ENCODE data around the gene LBP.

LBP gene

DNA sequence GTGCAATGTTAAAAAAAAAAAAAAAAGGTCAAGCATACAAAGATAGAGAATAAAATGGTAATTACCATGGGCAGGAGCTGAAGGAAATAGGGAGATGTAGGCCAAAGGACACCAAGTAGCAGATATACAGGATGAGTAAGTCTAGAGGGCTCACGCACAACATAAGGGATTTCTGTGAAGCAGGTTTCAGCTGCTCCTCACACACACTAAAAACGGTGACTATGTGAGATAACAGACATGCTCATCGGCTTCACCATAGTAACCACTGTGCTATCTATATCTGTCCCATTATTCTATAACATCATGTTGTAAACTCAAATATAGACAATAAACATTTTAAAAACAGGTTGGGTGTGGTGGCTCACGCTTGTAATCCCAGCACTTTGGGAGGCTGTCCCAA lies 77.3 kb downstream of the LBP start:
- TF ChIP-seq, protein P1, sequence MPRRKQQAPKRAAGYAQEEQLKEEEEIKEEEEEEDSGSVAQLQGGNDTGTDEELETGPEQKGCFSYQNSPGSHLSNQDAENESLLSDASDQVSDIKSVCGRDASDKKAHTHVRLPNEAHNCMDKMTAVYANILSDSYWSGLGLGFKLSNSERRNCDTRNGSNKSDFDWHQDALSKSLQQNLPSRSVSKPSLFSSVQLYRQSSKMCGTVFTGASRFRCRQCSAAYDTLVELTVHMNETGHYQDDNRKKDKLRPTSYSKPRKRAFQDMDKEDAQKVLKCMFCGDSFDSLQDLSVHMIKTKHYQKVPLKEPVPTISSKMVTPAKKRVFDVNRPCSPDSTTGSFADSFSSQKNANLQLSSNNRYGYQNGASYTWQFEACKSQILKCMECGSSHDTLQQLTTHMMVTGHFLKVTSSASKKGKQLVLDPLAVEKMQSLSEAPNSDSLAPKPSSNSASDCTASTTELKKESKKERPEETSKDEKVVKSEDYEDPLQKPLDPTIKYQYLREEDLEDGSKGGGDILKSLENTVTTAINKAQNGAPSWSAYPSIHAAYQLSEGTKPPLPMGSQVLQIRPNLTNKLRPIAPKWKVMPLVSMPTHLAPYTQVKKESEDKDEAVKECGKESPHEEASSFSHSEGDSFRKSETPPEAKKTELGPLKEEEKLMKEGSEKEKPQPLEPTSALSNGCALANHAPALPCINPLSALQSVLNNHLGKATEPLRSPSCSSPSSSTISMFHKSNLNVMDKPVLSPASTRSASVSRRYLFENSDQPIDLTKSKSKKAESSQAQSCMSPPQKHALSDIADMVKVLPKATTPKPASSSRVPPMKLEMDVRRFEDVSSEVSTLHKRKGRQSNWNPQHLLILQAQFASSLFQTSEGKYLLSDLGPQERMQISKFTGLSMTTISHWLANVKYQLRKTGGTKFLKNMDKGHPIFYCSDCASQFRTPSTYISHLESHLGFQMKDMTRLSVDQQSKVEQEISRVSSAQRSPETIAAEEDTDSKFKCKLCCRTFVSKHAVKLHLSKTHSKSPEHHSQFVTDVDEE (CRISPR knock-in tag; IDR thresholded peaks at IDR 0.05) = no peak
- TF ChIP-seq ARNTL (CRISPR knock-in tag; IDR thresholded peaks at IDR 0.05; ENCODE audit: borderline replicate concordance, low read depth) (no peak), ZFP3 (CRISPR knock-in tag; IDR thresholded peaks at IDR 0.05) (no peak), SNAI2 (CRISPR knock-in tag; IDR thresholded peaks at IDR 0.05) (no peak), ZNF70 (CRISPR knock-in tag; IDR thresholded peaks at IDR 0.05) (no peak), PPARA (CRISPR knock-in tag; IDR thresholded peaks at IDR 0.05; ENCODE audit: borderline replicate concordance) (no peak)
- ATAC-seq = no peak

DNA sequence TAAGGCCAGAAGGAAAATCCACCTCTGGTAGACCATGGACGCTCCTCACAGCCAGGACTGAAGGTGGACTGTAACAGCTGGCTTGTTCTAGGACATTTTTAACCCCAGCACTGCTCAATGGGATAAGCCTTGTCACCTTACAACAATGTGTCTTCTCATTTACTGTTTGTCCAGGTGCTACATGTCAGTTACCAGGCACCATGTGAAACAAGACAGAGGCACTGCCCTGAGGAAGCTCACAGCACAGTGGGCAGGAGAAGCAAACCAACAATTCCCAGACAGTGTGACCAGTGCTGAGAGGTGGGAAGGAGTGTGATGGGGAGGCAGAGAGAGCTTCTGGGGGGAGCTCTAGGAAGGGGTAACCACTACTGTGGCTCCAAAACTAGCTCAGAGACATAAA lies 78.1 kb downstream of the LBP start:
- ATAC-seq = no peak
- TF ChIP-seq CSDC2 (CRISPR knock-in tag; IDR thresholded peaks at IDR 0.05) = no peak
- TF ChIP-seq, protein P2, sequence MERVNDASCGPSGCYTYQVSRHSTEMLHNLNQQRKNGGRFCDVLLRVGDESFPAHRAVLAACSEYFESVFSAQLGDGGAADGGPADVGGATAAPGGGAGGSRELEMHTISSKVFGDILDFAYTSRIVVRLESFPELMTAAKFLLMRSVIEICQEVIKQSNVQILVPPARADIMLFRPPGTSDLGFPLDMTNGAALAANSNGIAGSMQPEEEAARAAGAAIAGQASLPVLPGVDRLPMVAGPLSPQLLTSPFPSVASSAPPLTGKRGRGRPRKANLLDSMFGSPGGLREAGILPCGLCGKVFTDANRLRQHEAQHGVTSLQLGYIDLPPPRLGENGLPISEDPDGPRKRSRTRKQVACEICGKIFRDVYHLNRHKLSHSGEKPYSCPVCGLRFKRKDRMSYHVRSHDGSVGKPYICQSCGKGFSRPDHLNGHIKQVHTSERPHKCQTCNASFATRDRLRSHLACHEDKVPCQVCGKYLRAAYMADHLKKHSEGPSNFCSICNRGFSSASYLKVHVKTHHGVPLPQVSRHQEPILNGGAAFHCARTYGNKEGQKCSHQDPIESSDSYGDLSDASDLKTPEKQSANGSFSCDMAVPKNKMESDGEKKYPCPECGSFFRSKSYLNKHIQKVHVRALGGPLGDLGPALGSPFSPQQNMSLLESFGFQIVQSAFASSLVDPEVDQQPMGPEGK (CRISPR knock-in tag; IDR thresholded peaks at IDR 0.05; ENCODE audit: borderline replicate concordance) = no peak
- TF ChIP-seq, protein P1 (CRISPR knock-in tag; IDR thresholded peaks at IDR 0.05) = no peak
- no peak for TF ChIP-seq GLIS3 (CRISPR knock-in tag; IDR thresholded peaks at IDR 0.05)
- TF ChIP-seq, protein P3, sequence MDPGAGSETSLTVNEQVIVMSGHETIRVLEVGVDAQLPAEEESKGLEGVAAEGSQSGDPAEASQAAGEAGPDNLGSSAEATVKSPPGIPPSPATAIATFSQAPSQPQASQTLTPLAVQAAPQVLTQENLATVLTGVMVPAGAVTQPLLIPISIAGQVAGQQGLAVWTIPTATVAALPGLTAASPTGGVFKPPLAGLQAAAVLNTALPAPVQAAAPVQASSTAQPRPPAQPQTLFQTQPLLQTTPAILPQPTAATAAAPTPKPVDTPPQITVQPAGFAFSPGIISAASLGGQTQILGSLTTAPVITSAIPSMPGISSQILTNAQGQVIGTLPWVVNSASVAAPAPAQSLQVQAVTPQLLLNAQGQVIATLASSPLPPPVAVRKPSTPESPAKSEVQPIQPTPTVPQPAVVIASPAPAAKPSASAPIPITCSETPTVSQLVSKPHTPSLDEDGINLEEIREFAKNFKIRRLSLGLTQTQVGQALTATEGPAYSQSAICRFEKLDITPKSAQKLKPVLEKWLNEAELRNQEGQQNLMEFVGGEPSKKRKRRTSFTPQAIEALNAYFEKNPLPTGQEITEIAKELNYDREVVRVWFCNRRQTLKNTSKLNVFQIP (CRISPR knock-in tag; IDR thresholded peaks at IDR 0.05; ENCODE audit: borderline replicate concordance, low read depth) = no peak
- TF ChIP-seq OSR1 (CRISPR knock-in tag; IDR thresholded peaks at IDR 0.05) = no peak
- TF ChIP-seq TOX (CRISPR knock-in tag; IDR thresholded peaks at IDR 0.05; ENCODE audit: borderline replicate concordance) = no peak
- TF ChIP-seq, protein P4, sequence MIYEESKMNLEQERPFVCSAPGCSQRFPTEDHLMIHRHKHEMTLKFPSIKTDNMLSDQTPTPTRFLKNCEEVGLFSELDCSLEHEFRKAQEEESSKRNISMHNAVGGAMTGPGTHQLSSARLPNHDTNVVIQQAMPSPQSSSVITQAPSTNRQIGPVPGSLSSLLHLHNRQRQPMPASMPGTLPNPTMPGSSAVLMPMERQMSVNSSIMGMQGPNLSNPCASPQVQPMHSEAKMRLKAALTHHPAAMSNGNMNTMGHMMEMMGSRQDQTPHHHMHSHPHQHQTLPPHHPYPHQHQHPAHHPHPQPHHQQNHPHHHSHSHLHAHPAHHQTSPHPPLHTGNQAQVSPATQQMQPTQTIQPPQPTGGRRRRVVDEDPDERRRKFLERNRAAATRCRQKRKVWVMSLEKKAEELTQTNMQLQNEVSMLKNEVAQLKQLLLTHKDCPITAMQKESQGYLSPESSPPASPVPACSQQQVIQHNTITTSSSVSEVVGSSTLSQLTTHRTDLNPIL (CRISPR knock-in tag; IDR thresholded peaks at IDR 0.05; ENCODE audit: low read depth) = no peak
- TF ChIP-seq ARNTL (CRISPR knock-in tag; IDR thresholded peaks at IDR 0.05; ENCODE audit: borderline replicate concordance, low read depth) = no peak

DNA sequence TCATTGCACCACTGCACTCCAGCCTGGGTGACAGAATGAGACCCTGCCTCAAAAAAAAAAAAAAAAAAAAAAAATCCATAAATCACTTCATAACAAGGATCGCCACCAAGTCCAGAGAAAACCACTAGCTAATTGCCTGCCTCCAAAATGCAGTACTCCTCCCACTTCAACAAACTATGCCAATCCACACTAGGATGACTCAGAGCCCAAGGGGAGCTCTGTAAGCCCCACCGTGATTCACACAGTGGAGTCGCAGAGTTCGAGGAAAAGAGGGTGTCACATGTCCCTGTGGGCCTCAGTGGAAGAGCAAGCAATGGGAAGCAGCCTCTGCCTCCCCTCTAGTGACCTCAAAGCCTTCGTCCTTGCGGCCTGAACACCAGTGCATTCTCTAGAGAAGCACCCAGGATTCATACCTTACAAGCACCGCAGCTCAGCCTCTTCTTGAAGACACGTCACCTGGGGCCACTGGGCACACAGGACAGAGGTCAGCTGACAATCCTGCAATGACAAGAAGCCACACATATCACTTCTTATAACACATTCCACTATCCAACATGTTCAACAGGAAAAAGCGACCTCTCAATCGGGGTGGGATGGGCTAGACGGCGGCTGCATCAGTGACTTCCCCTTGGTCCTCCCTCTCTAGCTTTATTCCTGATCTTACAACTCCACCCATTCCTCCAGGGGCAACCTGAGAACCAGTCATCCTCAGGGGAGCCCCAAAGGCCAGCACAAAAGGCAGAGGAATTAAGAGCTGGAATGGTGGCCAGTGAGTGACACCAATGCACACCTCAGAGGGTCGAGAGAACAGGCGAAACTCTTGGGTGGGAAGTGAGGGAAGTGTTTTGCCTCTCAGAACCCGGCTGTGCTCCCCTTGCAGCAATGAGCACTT lies 80.0 kb downstream of the LBP start:
- ATAC-seq = peak; percentile 83

More for the DNA sequence above, 80.0 kb downstream of the LBP start:
- TF ChIP-seq ESRRG (CRISPR knock-in tag; IDR thresholded peaks at IDR 0.05) (no peak), RARB (CRISPR knock-in tag; IDR thresholded peaks at IDR 0.05) (no peak), BACH2 (CRISPR knock-in tag; IDR thresholded peaks at IDR 0.05; ENCODE audit: borderline replicate concordance) (no peak)
